ENCODE results near the gene SNRPB. TPM values are rescaled to one million over a fixed set of nuclear protein-coding genes. Genes with fewer than 3 reads are reported as not detected.
A peak's percentile ranks its signal among the peaks of the same experiment; 100 is the strongest.

The SNRPB gene
- polyA plus RNA-seq, 2 of the 4 experiments (the other 2 are of a cell fraction): 557 to 676 TPM

- no peak overlapping the region for H3K4me3 ChIP-seq
- H3K27ac ChIP-seq: no peak overlapping the region
- 81% methylated on average over 4 of the region's 4 CpGs for WGBS (ENCODE audit: missing lambda C conversion rate)
- ChIA-PET POLR2A (no interaction called here), CTCF (interaction anchor here (0.6 to 2.5 kb wide), 3 partner anchors 9 to 1478 kb away, joined by 3 to 6 read pairs (median 3); no protein-coding TSS in a partner anchor)
- DNase-seq (ENCODE audit: low read depth in 1 of 2, low spot score in 1 of 2) (no peak), FAIRE-seq (peak; percentile 79), ATAC-seq (no peak)
- H3K9me3 ChIP-seq: no peaks in the 10 kb centered on the region
- no peaks in the 10 kb centered on the region for H3K4me1 ChIP-seq
- no peak overlapping the region for H3K4me2 ChIP-seq
- no peak for TF ChIP-seq PHF8 (IDR thresholded peaks at IDR 0.05; ENCODE audit: borderline replicate concordance, low read depth)
- TF ChIP-seq SMC3 (IDR thresholded peaks at IDR 0.05): no peak
- no peak for TF ChIP-seq BHLHE40 (IDR thresholded peaks at IDR 0.05; ENCODE audit: low read depth, low read length)
- TF ChIP-seq E2F6 (IDR thresholded peaks at IDR 0.05; ENCODE audit: borderline replicate concordance, low read depth): no peak
- TF ChIP-seq RCOR1 (IDR thresholded peaks at IDR 0.05; ENCODE audit: low read depth, low read length): no peak
- no peak for TF ChIP-seq ESRRA (IDR thresholded peaks at IDR 0.05; ENCODE audit: borderline replicate concordance, low read length)
- TF ChIP-seq BCL3 (IDR thresholded peaks at IDR 0.05): no peak
- TF ChIP-seq RNF2 (IDR thresholded peaks at IDR 0.05; ENCODE audit: borderline replicate concordance, low read depth): no peak
- no peak for TF ChIP-seq KDM1A (IDR thresholded peaks at IDR 0.05; ENCODE audit: low read depth)
- TF ChIP-seq CHD4 (IDR thresholded peaks at IDR 0.05; ENCODE audit: borderline replicate concordance): no peak
- TF ChIP-seq HOXB5 (CRISPR knock-in tag; IDR thresholded peaks at IDR 0.05): no peak
- no peak for TF ChIP-seq CBX2 (IDR thresholded peaks at IDR 0.05; ENCODE audit: borderline replicate concordance, low read depth)
- no peak for TF ChIP-seq ZC3H11A (IDR thresholded peaks at IDR 0.05)
Measured at GRCh38 chr20:2485661-2486060, 15.1 kb upstream of the SNRPB start.

DNA sequence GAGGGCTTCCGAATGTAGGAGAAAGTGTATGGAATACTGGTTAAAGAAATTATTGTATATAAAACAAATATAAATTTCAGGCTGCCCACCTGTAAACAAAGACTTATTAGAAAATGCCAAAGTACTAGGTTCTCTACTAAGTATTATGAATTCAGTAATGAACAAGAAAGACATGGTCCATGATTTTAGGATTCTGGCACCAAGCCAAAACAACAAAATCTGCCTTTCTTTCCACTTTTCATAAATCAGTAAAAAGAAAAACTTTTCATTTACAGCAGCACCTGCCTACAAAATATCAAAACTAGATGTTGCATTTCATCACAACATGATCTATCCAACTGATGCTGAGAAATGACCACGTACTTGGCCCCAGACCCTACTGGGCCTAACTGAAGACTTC is 14.5 kb upstream of the SNRPB start:
- ChIA-PET POLR2A (no interaction called here), CTCF (interaction anchor here (0.6 to 2.5 kb wide), 3 partner anchors 37 to 1479 kb away, joined by 3 to 6 read pairs (median 3); no protein-coding TSS in a partner anchor)
- FAIRE-seq: no peak
- Histone ChIP-seq H3K27ac (no peak overlapping the region), H3K9me3 (no peaks in the 10 kb centered on the region), H3K4me3 (no peak overlapping the region), H3K4me1 (no peaks in the 10 kb centered on the region), H3K4me2 (no peak overlapping the region)
- 90% methylated on average over 2 of the region's 2 CpGs for WGBS (ENCODE audit: missing lambda C conversion rate)
- ATAC-seq: no peak
- no peak for TF ChIP-seq RNF2 (IDR thresholded peaks at IDR 0.05; ENCODE audit: borderline replicate concordance, low read depth)
- no peak for TF ChIP-seq NFE2L2 (conservative IDR thresholded peaks at IDR 0.05; ENCODE audit: low read length)
- no peak for TF ChIP-seq MAFK (IDR thresholded peaks at IDR 0.05; ENCODE audit: partially characterized antibody)
- TF ChIP-seq ZNF302 (CRISPR knock-in tag; IDR thresholded peaks at IDR 0.05): no peak
- no peak for TF ChIP-seq HOXB13 (CRISPR knock-in tag; IDR thresholded peaks at IDR 0.05; ENCODE audit: low read depth)
- no peak for TF ChIP-seq FOXS1 (CRISPR knock-in tag; IDR thresholded peaks at IDR 0.05)
- TF ChIP-seq CBX2 (IDR thresholded peaks at IDR 0.05; ENCODE audit: borderline replicate concordance, low read depth): no peak
- TF ChIP-seq CHD2 (IDR thresholded peaks at IDR 0.05; ENCODE audit: low read length, partially characterized antibody): no peak
- no peak for TF ChIP-seq HOXA7 (CRISPR knock-in tag; IDR thresholded peaks at IDR 0.05)
- no peak for TF ChIP-seq KDM5A (IDR thresholded peaks at IDR 0.05)
- no peak for TF ChIP-seq ZFP36 (IDR thresholded peaks at IDR 0.05; ENCODE audit: borderline replicate concordance, partially characterized antibody)
- TF ChIP-seq EHMT2 (IDR thresholded peaks at IDR 0.05; ENCODE audit: low read depth): no peak
- TF ChIP-seq CTCF (IDR thresholded peaks at IDR 0.05): no peak
- TF ChIP-seq, protein P1, sequence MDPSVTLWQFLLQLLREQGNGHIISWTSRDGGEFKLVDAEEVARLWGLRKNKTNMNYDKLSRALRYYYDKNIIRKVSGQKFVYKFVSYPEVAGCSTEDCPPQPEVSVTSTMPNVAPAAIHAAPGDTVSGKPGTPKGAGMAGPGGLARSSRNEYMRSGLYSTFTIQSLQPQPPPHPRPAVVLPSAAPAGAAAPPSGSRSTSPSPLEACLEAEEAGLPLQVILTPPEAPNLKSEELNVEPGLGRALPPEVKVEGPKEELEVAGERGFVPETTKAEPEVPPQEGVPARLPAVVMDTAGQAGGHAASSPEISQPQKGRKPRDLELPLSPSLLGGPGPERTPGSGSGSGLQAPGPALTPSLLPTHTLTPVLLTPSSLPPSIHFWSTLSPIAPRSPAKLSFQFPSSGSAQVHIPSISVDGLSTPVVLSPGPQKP (IDR thresholded peaks at IDR 0.05; ENCODE audit: low read depth, low read length): no peak
- TF ChIP-seq SREBF2 (IDR thresholded peaks at IDR 0.05): no peak
- TF ChIP-seq CHD4 (IDR thresholded peaks at IDR 0.05; ENCODE audit: borderline replicate concordance): no peak
- TF ChIP-seq SMC3 (IDR thresholded peaks at IDR 0.05): no peak
- TF ChIP-seq, protein P2, sequence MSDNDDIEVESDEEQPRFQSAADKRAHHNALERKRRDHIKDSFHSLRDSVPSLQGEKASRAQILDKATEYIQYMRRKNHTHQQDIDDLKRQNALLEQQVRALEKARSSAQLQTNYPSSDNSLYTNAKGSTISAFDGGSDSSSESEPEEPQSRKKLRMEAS (IDR thresholded peaks at IDR 0.05): no peak
- no peak for TF ChIP-seq RFX5 (IDR thresholded peaks at IDR 0.05)
- TF ChIP-seq JUN (IDR thresholded peaks at IDR 0.05): no peak
- DNase-seq (ENCODE audit: low read depth in 1 of 2, low spot score in 1 of 2): no peak

Data from A549 (cell line).